HCT116 (cell line): ENCODE results near the gene CCP110.

ENCODE experiments used
- CEBPB ChIP-seq: IDR thresholded peaks from 2 replicates; pipeline ENCODE4 v1.6.1; 2012; ENCODE audit warnings: low read depth
- ELF1 ChIP-seq: IDR thresholded peaks from 2 replicates; pipeline ENCODE4 v1.6.1; 2012; ENCODE audit warnings: low read depth, borderline replicate concordance
- JUND ChIP-seq: IDR thresholded peaks from 2 replicates; pipeline ENCODE4 v1.6.1; 2012
- MAX ChIP-seq: IDR thresholded peaks from 2 replicates; pipeline ENCODE4 v1.6.1; 2012
- POLR2A ChIP-seq: IDR thresholded peaks from 2 replicates; pipeline ENCODE4 v1.7.0; 2011; ENCODE audit warnings: borderline replicate concordance; ENCODE audit not compliant: insufficient read depth, insufficient read length; ENCODE audit errors: extremely low read depth
- POLR2AphosphoS5 ChIP-seq: IDR thresholded peaks from 2 replicates; pipeline ENCODE4 v1.6.1; 2011; ENCODE audit warnings: mild to moderate bottlenecking, low read depth, low read length, moderate library complexity
- SRF ChIP-seq: IDR thresholded peaks from 2 replicates; pipeline ENCODE4 v1.6.1; 2012; ENCODE audit warnings: low read depth
- TF ChIP-seq, protein P1 (sequence below), 3 experiments: fragments of 200-600 bp in 1 of 3; sonication (generic) in 1 of 3; IDR thresholded peaks in 2 of 3; conservative IDR thresholded peaks in 1 of 3; 2 replicates each; pipeline ENCODE4 v1.5.1; 2012 to 2017; ENCODE audit warnings: low read depth in 2 of 3, low read length in 2 of 3, antibody characterized with exemption in 1 of 3, borderline replicate concordance in 1 of 3, control low read depth in 1 of 3, mild to moderate bottlenecking in 1 of 3, mixed read lengths in 1 of 3, mixed run types in 1 of 3, moderate library complexity in 1 of 3; ENCODE audit not compliant: insufficient read depth in 1 of 3

GRCh38 chr16:19502395-19503131 lies 21.2 kb upstream of the CCP110 start:
- TF ChIP-seq CEBPB (no peak), JUND (no peak), MAX (no peak), POLR2A (no peak), ELF1 (no peak), SRF (no peak), POLR2AphosphoS5 (no peak)
- TF ChIP-seq, protein P1, sequence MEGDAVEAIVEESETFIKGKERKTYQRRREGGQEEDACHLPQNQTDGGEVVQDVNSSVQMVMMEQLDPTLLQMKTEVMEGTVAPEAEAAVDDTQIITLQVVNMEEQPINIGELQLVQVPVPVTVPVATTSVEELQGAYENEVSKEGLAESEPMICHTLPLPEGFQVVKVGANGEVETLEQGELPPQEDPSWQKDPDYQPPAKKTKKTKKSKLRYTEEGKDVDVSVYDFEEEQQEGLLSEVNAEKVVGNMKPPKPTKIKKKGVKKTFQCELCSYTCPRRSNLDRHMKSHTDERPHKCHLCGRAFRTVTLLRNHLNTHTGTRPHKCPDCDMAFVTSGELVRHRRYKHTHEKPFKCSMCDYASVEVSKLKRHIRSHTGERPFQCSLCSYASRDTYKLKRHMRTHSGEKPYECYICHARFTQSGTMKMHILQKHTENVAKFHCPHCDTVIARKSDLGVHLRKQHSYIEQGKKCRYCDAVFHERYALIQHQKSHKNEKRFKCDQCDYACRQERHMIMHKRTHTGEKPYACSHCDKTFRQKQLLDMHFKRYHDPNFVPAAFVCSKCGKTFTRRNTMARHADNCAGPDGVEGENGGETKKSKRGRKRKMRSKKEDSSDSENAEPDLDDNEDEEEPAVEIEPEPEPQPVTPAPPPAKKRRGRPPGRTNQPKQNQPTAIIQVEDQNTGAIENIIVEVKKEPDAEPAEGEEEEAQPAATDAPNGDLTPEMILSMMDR (IDR thresholded peaks at IDR 0.05 in 2 of 3, conservative IDR thresholded peaks at IDR 0.05 in 1 of 3; ENCODE audit: borderline replicate concordance in 1 of 3, insufficient read depth in 1 of 3, low read depth in 2 of 3, low read length in 2 of 3): peak; percentile 78 to 86 (median 81)
